Loucy (cell line): Measurements from ENCODE around the gene OR11L1.

Experiments
- EZH2phosphoT487 ChIP-seq: fragments of 200-600 bp; IDR thresholded peaks from 2 replicates; pipeline ENCODE4 v1.6.1; 2018; ENCODE audit warnings: antibody characterized with exemption, mild to moderate bottlenecking, moderate library complexity, borderline replicate concordance
- TF ChIP-seq, protein P1 (sequence below): fragments of 200-600 bp; sonication (generic); conservative IDR thresholded peaks from 2 replicates; pipeline ENCODE4 v1.5.1; 2014; ENCODE audit warnings: mild to moderate bottlenecking, antibody characterized with exemption, low read length

DNA sequence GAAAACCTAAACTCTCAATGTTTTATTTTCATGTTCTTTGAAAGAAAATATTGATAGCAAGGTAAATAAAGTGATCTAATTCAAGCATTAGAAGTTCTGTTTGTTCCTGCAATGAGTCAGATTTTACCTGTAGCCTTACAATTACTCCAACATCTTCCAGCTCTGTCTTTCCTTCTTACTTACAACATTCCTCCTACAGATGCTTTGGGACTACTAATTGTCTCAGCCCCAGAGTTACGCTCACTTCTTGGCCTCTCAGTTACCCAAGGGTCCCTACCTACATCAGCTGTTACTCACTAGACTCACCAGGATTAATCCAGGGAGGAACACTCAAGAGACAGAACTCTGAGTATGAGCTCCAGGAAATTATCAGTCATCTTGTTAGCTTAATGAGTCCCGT is 44.2 kb downstream of the OR11L1 start:
- TF ChIP-seq, protein P1, sequence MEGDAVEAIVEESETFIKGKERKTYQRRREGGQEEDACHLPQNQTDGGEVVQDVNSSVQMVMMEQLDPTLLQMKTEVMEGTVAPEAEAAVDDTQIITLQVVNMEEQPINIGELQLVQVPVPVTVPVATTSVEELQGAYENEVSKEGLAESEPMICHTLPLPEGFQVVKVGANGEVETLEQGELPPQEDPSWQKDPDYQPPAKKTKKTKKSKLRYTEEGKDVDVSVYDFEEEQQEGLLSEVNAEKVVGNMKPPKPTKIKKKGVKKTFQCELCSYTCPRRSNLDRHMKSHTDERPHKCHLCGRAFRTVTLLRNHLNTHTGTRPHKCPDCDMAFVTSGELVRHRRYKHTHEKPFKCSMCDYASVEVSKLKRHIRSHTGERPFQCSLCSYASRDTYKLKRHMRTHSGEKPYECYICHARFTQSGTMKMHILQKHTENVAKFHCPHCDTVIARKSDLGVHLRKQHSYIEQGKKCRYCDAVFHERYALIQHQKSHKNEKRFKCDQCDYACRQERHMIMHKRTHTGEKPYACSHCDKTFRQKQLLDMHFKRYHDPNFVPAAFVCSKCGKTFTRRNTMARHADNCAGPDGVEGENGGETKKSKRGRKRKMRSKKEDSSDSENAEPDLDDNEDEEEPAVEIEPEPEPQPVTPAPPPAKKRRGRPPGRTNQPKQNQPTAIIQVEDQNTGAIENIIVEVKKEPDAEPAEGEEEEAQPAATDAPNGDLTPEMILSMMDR, result no peak
- no peak for TF ChIP-seq EZH2phosphoT487
